ENCODE measurements around the gene CCIN. TPM values are rescaled to one million over a fixed set of nuclear protein-coding genes. Genes with fewer than 3 reads are reported as not detected.
A peak's percentile ranks its signal among the peaks of the same experiment; 100 is the strongest.

The CCIN gene
- total and polyA plus RNA-seq, 2 of the 13 experiments (the other 11 are each of a cell fraction or from before 2014, with no cell fraction given): not detected

DNA sequence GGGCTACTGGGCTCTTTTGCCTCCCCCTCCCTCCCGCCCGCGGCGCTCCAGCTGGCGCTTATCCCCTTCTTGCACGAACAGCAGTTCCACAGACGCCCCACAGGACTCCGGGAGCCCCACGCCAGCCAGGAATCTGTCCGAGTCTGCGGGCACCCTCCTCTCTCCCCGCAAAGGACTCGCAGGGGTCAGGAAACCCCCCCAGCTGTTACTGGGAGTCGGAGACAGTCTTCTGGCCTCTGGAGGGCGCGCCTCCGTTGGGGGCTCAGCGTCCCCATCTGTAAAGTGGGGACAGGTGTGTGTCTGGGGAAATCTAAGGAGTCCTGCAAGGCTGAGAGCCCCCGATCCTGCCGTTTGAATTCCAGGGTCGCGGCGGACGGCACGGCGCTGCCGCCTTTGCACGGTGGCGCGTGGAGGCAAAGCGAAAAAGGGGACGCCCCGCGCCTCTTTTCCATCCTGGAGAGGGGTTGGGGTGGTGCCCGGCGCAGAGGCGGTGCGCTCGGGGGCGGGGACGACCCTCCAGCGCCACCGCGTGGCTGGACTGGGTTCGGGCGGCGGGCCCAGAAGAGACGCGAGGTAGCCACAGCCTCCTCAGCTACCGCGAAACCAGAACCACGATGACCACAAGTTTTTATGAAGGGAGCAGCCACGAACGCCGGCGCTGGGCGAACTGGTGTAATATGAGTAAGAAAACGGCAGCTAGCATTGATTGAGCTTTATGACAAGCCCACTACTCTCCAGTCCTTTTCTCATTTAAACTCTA lies 2.8 kb upstream of the CCIN start:
- BruUV-seq (replicated peaks): no TSS peak
- no peak overlapping the region for H2AFZ ChIP-seq (ENCODE audit: low read length)
- H3K4me2 ChIP-seq (ENCODE audit: low read depth, low read length): peak overlapping the region; percentile 73
- no peaks in the 10 kb centered on the region for H3K79me2 ChIP-seq (ENCODE audit: insufficient read depth, low read length)
- whole genome bisulfite sequencing (ENCODE audit: low lambda C conversion rate): 18% methylated on average over 22 of the region's 58 CpGs
- intact Hi-C loops (cut with micrococcal nuclease; ENCODE audit: unreplicated experiment): loop anchor here (1.0 to 5.0 kb wide), 3 partner anchors 63 to 209 kb away; partner anchors contain the start of gene OR2S2
- H3K4me3 ChIP-seq (replicated peaks in 1 of 3; ENCODE audit: insufficient read depth in 1 of 3, low read depth in 2 of 3, low read length in 3 of 3): peak overlapping the region in 1 of 3 experiments; percentile 54; a peak in 3 of 6 replicates
- H3K9ac ChIP-seq (ENCODE audit: insufficient read depth, low read depth, low read length): no peak overlapping the region
- FAIRE-seq: no peak
- in situ Hi-C loops (cut with HindIII; ENCODE audit: extremely low pct_ligation_motif_present, low pct_unique_long_range_greater_than_20kb): loop anchor here (5.0 kb wide), 1 partner anchor 64 kb away; no protein-coding TSS in a partner anchor
- no peaks in the 10 kb centered on the region for H3K9me3 ChIP-seq (ENCODE audit: low read length)
- H3K27ac ChIP-seq (ENCODE audit: extremely low read length, insufficient read depth, low read length): no peak overlapping the region
- H4K20me1 ChIP-seq (ENCODE audit: insufficient read depth, low read length): no peaks in the 10 kb centered on the region
- ATAC-seq: peak; percentile 94
- POLR2A ChIA-PET: no interaction called here
- CTCF ChIA-PET (ENCODE audit: low intra/inter-chr PET ratio, low total read pairs): interaction anchor here (0.6 to 3.8 kb wide), 3 partner anchors 63 to 211 kb away, joined by 3 to 40 read pairs (median 13); no protein-coding TSS in a partner anchor
- peaks cover 6 to 40% of the 10 kb centered on the region in 2 experiments; a peak in 4 of 5 replicates for H3K27me3 ChIP-seq (ENCODE audit: control insufficient read depth in 1 of 2, insufficient read depth in 2 of 2, low read length in 2 of 2)
- H3K36me3 ChIP-seq (replicated peaks in 1 of 2; ENCODE audit: control insufficient read depth in 1 of 2, insufficient read depth in 2 of 2, low read length in 2 of 2): no peaks in the 10 kb centered on the region
- peaks cover 9% of the 10 kb centered on the region; the same call in 1 of the 2 replicates for H3K4me1 ChIP-seq (ENCODE audit: insufficient read depth, low read length)
- peak; percentile 57 for DNase-seq (ENCODE audit: low spot score)
- no peak for TF ChIP-seq IRX3 (CRISPR knock-in tag; IDR thresholded peaks at IDR 0.05; ENCODE audit: borderline replicate concordance, low read depth)
- no peak for TF ChIP-seq NFE2L1 (CRISPR knock-in tag; IDR thresholded peaks at IDR 0.05; ENCODE audit: borderline replicate concordance)
- no peak for TF ChIP-seq ZC3H4 (CRISPR knock-in tag; IDR thresholded peaks at IDR 0.05; ENCODE audit: borderline replicate concordance)
- TF ChIP-seq, protein P1, sequence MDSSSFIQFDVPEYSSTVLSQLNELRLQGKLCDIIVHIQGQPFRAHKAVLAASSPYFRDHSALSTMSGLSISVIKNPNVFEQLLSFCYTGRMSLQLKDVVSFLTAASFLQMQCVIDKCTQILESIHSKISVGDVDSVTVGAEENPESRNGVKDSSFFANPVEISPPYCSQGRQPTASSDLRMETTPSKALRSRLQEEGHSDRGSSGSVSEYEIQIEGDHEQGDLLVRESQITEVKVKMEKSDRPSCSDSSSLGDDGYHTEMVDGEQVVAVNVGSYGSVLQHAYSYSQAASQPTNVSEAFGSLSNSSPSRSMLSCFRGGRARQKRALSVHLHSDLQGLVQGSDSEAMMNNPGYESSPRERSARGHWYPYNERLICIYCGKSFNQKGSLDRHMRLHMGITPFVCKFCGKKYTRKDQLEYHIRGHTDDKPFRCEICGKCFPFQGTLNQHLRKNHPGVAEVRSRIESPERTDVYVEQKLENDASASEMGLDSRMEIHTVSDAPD (CRISPR knock-in tag; IDR thresholded peaks at IDR 0.05): no peak
- no peak for TF ChIP-seq ZNF367 (CRISPR knock-in tag; IDR thresholded peaks at IDR 0.05; ENCODE audit: borderline replicate concordance)
- 0 out of 2 replicates have a peak, but pooled peaks have one; percentile 41 for TF ChIP-seq ZNF766 (CRISPR knock-in tag; IDR thresholded peaks at IDR 0.05; ENCODE audit: borderline replicate concordance)
- TF ChIP-seq, protein P2, sequence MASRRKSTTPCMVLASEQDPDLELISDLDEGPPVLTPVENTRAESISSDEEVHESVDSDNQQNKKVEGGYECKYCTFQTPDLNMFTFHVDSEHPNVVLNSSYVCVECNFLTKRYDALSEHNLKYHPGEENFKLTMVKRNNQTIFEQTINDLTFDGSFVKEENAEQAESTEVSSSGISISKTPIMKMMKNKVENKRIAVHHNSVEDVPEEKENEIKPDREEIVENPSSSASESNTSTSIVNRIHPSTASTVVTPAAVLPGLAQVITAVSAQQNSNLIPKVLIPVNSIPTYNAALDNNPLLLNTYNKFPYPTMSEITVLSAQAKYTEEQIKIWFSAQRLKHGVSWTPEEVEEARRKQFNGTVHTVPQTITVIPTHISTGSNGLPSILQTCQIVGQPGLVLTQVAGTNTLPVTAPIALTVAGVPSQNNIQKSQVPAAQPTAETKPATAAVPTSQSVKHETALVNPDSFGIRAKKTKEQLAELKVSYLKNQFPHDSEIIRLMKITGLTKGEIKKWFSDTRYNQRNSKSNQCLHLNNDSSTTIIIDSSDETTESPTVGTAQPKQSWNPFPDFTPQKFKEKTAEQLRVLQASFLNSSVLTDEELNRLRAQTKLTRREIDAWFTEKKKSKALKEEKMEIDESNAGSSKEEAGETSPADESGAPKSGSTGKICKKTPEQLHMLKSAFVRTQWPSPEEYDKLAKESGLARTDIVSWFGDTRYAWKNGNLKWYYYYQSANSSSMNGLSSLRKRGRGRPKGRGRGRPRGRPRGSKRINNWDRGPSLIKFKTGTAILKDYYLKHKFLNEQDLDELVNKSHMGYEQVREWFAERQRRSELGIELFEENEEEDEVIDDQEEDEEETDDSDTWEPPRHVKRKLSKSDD (CRISPR knock-in tag; IDR thresholded peaks at IDR 0.05; ENCODE audit: low read depth): no peak
- TF ChIP-seq, protein P3, sequence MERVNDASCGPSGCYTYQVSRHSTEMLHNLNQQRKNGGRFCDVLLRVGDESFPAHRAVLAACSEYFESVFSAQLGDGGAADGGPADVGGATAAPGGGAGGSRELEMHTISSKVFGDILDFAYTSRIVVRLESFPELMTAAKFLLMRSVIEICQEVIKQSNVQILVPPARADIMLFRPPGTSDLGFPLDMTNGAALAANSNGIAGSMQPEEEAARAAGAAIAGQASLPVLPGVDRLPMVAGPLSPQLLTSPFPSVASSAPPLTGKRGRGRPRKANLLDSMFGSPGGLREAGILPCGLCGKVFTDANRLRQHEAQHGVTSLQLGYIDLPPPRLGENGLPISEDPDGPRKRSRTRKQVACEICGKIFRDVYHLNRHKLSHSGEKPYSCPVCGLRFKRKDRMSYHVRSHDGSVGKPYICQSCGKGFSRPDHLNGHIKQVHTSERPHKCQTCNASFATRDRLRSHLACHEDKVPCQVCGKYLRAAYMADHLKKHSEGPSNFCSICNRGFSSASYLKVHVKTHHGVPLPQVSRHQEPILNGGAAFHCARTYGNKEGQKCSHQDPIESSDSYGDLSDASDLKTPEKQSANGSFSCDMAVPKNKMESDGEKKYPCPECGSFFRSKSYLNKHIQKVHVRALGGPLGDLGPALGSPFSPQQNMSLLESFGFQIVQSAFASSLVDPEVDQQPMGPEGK (CRISPR knock-in tag; IDR thresholded peaks at IDR 0.05): 0 out of 2 replicates have a peak, but pooled peaks have one; percentile 23
- TF ChIP-seq ZNF547 (CRISPR knock-in tag; IDR thresholded peaks at IDR 0.05): peak; percentile 68; the same call in 1 of the 2 replicates
- peak; percentile 67; the same call in 1 of the 2 replicates for TF ChIP-seq MYC (CRISPR knock-in tag; IDR thresholded peaks at IDR 0.05; ENCODE audit: borderline replicate concordance)
- TF ChIP-seq BORCS8-MEF2B (CRISPR knock-in tag; IDR thresholded peaks at IDR 0.05): 0 out of 2 replicates have a peak, but pooled peaks have one; percentile 34
- TF ChIP-seq, protein P4, sequence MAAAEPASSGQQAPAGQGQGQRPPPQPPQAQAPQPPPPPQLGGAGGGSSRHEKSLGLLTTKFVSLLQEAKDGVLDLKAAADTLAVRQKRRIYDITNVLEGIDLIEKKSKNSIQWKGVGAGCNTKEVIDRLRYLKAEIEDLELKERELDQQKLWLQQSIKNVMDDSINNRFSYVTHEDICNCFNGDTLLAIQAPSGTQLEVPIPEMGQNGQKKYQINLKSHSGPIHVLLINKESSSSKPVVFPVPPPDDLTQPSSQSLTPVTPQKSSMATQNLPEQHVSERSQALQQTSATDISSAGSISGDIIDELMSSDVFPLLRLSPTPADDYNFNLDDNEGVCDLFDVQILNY (CRISPR knock-in tag; conservative IDR thresholded peaks at IDR 0.05): no peak
- TF ChIP-seq, protein P5, sequence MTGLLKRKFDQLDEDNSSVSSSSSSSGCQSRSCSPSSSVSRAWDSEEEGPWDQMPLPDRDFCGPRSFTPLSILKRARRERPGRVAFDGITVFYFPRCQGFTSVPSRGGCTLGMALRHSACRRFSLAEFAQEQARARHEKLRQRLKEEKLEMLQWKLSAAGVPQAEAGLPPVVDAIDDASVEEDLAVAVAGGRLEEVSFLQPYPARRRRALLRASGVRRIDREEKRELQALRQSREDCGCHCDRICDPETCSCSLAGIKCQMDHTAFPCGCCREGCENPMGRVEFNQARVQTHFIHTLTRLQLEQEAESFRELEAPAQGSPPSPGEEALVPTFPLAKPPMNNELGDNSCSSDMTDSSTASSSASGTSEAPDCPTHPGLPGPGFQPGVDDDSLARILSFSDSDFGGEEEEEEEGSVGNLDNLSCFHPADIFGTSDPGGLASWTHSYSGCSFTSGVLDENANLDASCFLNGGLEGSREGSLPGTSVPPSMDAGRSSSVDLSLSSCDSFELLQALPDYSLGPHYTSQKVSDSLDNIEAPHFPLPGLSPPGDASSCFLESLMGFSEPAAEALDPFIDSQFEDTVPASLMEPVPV (CRISPR knock-in tag; IDR thresholded peaks at IDR 0.05): peak; percentile 46; the same call in 1 of the 2 replicates

All from HepG2 (cell line).